ENCODE data around the gene DSCAM.

DSCAM gene

DNA sequence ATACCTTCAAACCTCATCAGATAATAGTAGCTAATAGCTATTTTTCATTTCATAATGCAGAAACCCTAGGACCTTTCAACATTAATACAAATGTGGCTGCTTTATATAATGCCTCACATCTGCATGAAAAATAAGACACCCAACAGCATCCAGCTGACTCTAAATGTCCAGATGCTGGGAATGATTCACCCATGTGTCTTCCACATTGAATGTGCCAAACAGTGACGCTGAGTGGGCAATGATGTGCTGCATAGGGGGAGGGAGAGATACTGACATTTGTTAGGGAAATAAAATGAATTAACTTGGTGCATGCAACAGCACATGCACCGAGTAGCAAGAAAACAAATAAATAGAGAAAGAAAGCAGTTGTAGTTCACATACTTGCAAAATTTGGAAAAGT is 199.3 kb downstream of the DSCAM start:
- DNase-seq: peak; percentile 28

DNA sequence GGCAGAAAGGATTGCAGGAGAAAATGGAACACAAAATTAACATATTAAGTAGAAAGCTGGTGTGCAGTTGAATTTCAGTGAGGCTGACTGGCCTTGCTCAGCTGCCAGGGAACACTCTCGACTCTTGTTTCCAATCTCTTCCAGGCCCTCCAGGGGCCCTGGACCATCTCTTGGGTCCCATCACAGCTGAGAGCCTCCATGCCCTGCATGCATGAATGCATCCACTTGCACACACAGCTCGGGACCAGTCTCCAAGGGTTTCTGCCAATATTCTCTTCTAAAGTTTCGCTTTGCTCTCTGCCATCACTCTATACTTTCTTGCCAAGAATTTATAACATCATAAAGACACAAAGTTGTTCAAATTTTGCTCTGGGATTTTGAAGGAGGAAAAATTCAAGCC is 200.3 kb downstream of the DSCAM start:
- no peak for DNase-seq

DNA sequence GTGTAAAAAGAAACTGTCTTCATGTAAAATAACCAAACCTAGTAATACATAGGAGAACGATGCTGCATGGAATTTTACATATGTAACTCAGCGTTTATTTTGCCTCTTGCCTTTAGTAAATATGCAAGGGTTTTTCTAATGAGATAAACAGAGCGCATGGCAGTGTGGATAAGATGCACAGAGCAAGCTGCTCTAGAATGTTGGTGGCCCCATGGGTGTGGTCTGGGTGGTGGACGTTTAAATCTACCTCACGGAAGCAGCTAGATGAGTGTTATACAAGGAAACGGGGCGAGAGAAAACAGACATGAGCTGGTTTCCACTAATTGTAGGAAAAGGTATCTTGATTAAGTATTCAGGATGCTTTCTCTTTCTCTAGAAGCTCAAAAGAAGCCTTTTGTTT is 205.9 kb downstream of the DSCAM start:
- DNase-seq: no peak

DNA sequence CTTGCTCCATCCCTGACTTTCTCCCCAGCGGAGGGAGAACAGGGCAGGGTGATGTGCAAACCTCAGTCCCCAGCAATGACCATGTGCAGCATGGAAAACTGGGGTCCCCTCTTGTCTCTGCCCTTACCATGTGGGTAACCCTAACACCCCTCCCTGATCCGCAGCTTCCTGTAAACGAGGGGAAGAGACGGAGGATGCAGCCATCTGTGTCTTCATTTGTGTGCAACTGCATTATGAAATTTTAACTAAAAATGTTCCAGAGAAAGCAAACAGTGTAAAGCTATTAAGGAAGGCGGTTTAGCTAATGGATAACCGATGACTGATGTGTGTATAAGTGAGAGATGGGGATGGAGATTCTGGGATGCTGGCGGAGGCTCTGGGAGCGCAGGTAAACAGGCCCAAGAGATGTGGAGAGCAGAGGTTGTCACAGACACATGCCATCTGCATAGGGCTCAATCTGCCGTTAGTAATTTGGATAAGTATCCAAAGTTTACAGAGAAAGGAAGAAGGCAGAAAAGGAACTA is 206.6 kb downstream of the DSCAM start:
- DNase-seq: no peak

DNA sequence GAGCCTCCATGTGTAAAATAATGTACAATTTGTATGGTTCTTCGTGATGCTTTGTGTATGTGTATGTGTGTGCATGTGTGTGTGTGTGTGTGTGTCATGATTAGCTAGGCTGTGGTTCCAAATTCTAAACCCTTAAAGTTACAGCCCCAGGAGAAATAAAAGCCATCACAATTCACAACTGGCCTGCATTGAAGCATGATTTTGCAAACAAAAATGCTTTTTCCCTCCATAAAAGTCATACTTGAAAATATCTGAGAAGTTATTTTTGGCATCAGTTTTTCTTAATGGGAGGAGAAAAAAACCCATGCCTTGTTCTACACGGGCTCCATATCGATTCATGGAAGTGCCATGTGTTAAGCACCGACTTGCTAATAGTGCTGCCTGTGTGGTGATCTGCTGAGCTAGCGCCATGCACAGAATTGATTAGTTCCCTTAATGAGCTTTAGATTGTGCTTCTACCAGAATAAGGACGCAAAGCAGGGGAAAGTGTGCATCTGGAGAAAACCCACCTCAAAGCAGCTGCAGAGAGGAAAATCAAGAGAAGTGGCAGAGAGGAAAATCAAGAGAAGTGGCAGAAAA is 207.3 kb downstream of the DSCAM start:
- DNase-seq: peak; percentile 60

DNA sequence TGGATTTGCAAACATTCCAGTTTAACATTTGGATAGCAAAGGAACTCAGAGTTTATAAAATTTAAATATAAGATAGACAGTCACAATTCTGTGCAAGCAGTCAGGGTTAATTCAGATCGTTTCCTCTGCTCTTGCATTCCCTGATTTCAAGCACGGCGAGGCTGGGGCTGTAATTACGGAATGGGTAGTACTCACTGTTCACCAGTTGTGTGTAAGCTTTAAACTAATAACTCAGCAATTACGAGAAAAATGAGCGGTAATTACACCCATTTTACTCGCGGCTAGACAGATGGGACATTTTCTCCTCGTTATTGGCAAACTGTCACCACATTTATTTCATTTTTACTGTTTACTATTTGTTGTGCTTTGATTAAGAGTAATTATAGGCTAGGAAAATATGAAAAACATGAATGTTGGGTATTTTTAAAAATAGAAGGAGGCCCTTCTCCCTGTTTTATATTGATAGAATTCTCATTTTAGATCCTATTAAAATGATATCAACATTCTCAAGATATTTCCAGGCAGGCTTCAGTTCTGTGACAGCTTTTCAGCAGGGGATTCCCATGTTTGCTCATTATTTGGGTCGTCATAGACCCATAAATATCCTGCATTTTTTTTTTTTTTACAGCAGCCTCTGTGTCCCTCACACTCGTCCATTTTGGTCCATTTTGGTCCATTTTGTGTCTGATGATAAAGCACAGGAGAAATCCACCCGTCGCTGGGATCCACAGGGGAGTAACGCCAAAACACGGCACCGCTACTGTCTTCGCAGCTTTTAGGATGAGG is 208.3 kb downstream of the DSCAM start:
- DNase-seq: no peak

DNA sequence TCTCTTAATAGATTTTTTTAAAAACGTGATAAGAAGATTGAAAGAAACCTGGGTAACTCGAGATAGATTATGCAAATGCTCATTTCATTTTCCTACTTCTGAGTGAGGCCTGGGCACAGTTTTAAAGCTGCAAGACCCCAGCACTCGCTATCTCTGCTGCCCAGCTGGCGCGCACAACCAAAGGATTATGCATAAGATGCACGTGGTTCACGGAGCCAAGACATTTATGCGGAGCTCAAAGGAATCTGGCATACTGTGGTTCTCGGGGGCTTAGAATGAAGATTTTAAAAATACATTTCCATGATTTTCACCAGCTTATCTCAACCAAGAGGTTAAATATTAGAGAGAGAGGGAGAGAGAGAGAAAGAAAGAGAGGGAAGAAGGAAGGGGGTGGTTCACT is 210.9 kb downstream of the DSCAM start:
- no peak for DNase-seq

DNA sequence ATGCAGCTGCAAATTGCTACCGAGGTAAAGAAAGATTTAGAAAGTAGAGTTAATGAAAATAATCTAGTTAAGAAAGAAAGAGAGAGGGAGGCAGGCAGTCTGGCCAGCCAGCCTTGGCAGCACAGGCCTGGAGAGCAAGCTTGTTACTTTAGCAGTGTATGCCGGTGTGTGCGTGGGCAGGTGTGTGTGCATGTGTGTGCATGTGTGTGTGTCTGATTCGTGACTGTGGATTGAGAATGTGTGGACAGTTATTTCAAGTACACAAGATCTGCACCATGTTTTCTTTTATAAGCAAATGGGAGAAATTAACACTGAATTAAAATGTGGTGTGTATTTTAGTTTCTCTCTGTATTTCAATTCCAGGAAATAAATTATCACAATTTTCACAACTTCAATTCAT is 211.6 kb downstream of the DSCAM start:
- no peak for DNase-seq

DNA sequence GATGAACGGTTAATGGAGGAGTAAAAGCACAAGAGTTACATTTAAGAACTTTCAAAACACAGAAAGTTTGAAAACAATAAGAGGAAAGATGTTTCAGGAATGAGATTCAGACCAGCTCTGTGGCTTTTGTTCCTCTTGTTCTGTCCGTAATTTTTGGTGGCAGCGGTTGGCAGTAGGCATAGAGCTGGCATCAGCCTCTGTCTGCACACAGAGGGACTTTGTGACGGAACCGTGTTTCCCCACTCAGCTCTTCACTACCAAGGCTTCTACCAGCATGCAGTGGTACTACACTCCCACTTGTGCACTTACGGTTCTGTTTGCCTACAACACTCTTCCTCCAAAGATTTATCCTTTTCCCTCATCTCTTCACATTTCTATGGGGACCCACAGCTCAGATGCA is 212.8 kb downstream of the DSCAM start:
- no peak for DNase-seq

DNA sequence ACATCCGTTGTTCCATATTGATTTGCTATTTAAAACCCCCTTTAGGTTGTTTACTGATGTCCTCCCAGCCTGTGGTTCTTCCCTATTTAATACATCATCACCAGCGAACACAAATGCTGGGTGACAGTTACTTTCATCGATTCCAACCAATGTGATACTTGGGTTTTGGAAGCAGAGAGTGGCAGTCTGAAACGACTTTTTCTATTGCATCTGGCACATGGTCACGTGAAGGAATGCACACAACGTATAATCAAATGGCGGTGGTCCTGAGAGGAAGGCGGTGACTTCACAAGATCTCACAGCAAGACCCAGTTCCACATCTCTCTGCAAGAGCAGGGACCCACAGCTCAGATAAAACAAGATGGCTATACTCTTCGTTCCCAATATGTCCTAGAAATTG is 213.9 kb downstream of the DSCAM start:
- DNase-seq: no peak

DNA sequence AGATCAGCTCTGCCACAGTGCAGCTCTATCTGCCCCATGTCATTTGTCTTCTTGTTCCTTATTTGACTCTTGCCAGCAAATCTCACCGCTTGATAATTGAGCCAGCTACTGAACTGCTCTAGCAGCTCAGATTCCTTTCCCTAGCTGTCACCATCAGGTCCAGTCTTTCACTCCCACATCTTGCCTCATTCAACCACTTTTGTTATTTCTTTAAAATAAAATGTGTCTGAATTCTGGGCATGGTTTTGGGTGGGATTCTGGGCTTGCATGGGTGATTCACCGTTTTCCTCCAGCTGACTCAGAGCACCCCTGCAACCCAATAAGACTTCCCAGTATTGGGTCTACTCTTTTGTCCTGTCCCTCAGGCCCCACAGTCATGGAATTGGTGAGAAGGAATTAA is 215.7 kb downstream of the DSCAM start:
- peak; percentile 74 for DNase-seq

DNA sequence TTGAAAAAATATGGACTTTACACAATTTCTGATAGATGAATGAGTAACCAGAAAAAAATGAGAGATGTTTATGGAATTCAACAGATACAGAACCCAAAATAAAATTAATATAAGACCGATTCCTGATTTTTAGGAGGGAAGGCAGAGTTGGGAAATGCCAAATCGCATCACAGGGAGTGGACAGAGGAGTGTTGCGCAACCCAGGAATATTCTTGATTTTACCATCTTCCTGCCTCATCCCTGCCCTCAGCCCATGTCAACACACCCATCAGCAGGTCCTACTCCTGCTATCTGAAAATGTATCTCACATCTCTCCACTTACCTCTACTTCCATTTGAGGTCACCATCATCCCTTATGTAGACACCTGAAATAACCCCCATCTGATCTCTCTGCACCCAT is 221.0 kb downstream of the DSCAM start:
- no peak for DNase-seq

DNA sequence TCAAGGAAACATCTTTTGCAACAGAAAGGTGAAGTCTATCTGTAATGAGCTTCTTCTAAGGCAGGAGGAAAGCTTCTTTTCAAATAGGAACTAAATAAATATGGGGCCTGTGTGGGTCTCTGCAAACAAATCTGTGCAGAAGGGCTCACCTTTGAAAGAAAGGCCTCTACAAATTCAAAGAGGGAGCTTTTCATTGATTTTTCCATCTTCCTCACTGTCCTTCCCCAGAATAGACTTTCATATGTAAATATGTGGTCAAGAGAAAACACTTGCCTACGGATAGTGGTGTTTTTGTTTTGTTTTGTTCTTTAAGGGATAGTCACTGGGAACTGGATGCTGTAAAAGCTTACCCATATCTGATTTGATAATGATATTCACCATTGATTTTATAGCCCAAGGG is 223.4 kb downstream of the DSCAM start:
- DNase-seq: no peak

DNA sequence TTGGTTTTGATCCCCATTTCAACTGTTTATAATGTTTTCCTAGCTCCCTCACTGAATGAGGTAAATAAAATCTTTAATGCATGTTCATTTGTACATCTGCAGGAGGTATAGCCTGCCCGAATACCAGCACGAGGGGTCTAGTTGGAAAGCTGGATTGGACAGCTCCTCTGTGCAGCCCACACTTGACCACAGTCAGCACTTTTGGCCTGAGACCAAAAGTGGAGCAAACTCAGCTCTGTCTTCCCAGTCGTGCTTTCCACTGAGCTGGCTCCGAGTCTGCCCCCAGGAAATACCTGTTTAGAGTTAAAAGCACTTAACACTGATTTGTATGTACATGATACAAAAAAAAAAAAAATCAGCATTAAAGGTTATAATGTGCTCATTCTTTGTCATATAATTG is 224.4 kb downstream of the DSCAM start:
- DNase-seq: peak; percentile 50

DNA sequence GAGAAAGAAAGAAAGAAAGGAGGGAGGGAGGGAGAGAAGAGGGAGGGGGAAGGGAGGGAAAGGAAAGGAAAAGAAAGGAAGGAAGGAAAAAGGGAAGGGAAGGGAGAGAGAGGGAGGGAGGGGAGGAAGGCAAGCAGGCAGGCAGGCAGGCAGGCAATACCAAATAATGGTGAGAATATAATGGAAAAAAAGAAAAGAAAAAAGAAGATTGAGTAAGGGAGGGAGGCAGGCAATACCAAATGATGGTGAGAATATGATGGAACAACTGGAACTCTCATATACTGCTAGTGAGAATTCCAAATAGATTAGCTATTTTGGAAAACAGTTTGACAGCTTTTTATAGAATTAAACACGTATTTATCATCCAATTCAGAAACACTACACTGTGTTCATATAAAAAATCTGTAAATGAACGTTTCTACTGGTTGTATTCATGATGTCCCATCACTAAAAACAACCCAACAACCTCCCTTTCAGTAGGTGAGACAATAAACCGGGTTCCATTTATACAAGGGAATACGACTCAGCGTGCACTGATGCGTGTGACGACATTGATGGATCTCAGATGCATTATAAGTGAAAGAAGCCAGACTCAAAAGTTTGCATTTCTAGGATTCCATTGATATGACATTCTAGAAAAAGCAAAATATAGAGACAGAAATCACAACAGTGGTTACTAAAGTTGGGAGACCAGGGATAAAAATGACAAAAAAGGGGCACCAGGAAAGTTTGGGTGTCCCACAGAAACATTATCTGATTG is 226.4 kb downstream of the DSCAM start:
- peak; percentile 61 for DNase-seq

DNA sequence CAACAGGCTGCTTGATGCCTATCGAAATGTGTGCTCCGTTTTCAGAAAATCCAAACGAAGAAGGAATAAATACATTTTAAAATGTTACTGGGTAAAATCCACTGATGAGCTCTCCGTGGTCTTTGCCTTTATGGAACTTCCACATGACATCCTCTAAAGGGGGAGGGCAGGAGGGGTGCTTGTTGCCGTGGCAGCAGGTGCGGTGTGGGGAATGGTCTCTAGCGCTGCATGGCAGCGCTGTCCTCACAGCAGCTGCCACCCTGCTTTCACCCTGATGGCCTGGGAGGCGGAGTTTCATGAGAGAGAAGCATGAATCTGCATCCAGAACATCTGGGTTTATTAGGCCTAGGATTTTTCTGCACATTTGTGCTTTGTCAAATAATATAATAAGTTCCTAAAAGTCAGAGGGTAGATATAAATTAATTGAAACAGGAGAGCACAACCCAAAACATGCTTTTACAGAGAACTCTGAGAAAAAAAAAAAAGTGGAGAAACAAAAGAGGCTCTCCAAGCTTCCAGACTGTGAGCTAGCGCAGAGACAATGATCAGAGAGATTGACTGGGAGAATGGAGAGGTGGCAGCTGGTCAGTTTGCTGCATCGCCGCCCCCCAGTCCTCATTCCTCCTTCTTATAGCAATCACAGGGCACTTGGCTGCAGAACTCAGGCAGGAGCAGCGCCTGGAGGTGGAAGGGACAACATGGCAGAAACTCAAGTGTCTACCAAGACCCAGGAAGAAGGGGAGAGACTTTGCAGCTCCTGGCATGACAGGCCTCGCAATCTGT is 228.6 kb downstream of the DSCAM start:
- no peak for DNase-seq

DNA sequence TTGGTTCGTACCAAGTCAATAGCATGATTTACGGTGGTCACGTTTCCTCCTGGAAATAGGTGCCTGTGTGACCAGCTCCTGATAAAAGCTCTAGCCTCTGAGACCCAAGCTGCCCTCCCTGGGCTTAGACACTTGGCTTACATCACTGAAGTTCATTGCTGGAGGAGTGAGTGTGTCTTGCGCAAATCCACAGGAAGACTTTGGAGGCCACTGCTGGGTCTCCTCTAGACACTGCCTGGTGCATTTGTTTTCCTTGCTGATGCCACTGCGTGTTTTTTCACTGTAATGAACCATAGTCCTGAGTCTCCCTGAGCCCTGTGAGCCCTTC is 230.6 kb downstream of the DSCAM start:
- peak; percentile 17 for DNase-seq

DNA sequence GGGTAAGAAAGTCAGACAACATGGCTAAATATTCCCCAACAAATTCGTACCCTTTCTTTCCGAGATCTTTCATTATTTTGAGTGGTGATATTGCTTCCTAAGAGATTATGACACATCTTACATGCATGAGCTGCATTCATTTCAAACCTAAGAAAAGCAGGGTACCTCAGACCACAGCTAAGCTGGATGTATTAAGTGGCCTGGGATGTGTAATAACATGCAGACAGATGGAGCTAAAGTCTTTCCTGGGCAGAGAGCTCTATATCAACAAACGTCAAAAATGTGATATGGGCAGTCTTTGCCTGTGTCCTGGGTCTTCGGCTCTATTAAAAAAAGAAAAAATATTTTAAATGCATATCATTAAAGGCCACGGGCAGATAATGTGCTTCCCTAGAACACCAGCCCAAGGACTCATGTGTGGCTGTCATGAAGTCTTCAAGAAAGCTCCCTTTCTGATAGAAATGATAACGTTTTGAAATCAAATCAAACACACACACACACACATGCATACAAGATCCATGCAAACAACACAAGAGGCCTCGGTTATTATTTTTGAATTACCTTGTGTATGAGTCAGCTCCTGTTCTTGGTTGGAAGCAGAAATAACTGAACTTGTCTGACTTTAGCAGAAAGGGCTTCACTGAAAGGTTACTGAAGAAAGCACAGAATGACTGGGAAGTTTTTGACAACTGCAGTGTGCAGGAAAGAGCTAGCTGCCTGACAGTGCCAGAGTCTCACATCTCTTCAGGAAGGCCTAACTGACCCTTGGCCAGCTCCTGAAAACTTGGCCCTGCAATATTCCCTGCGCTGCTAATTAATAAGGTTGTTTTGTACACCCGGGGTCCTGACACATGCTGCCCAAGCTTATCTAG is 231.2 kb downstream of the DSCAM start:
- DNase-seq: peak; percentile 59

DNA sequence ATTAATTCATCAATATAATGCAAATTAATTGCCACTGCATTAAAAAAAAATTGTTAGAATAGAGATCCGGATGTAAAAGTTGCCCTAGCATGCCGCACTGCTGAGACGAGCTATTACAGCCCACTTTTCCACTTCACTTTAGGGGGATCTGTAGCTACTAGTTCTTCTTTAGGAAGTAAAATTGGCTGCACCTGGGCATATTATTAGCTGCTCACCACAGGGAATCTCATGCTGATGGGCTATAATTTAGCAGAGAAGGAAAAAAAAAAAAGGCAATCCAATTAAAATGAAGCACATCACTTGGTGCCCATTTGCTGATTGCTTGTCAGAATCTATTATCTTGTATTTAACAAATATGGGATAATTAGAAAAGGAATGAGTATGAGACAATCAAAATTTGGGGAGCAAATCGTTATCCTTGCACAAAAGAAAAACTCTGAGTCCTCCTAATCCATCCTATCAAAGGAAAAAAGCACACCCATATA is 233.4 kb downstream of the DSCAM start:
- DNase-seq: no peak

DNA sequence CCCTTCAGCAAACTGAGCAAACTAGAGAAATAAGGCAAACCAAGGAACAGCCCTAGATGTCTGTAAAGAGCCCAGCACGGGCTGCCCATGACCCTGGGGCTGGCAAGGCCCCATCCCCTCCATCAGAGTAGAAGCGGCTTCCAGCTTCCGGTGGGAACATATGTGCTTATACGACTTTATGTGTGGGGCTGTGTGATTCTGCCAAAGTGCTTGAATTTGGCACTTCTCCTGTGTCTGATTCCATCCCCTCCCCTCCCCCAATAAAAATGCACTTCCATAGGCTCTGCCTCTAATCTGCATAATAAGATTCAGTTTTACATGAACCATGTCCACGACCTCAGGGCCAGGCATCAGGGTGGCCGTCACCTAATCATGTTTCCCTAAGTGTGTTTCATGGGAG is 236.6 kb downstream of the DSCAM start:
- DNase-seq: no peak

DNA sequence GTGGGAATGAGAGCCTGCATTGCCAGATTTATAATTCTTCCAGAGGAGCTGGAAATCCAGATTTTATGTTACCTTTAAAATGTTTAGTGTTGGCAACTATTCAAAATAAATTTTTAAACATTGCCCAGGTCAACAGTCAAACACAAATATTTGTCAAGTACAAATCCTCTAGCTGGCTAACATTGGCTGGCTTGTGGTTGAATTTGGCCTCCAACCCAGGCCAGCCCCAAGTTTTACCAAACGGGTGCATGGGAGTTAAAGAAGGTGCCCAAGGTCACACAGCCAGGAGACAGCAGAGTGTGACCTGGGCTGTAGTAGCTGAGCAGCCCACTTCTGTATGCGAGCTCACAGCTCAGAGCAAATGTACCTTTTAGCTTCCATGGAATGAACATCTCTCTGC is 240.6 kb downstream of the DSCAM start:
- no peak for DNase-seq

DNA sequence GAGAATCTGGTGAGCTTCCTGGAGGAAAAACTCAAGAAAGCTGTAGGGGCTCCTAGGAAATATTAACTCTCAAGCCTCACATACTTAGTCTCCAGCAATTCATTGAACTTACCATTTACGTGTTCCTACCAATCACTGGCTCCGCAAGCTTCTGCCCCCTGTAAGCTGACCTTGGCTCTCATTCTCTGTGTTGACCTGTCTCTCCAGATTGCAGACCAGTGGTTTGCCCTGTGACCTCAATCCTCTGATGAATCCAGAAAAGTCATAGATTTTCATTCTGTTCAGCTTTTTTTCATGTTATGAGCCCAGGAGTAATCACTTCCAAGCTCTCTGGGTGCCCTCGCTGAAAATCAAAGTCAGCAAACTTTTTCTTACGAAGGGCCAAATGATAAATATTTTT is 241.9 kb downstream of the DSCAM start:
- DNase-seq: no peak
